Ovary (tissue), 3 donors: ENCODE data around the gene UTS2R.

Experiments used
- CTCF ChIP-seq, 3 donors: fragments of 450-650 bp in 2 of 3; fragments of 200-600 bp in 1 of 3; IDR thresholded peaks; one replicate each; pipeline versions ENCODE4 v1.5.1 to v1.8.0; 2016 to 2022; ENCODE audit warnings: antibody characterized with exemption in 3 of 3, mild to moderate bottlenecking in 1 of 3
- EP300 ChIP-seq: sonication (generic); formaldehyde crosslinking; IDR thresholded peaks from one replicate; pipeline ENCODE4 v1.6.1; 2017; ENCODE audit warnings: antibody characterized with exemption
- POLR2A ChIP-seq: fragments of 450-650 bp; IDR thresholded peaks from one replicate; pipeline ENCODE4 v1.6.1; 2017; ENCODE audit warnings: antibody characterized with exemption, mild to moderate bottlenecking, moderate library complexity
- donor health status: DM: no; HTN: no; CAD: no.

GRCh38 chr17:82350182-82351030 lies 21.2 kb upstream of the UTS2R start:
- TF ChIP-seq CTCF (IDR thresholded peaks at IDR 0.05) (no peak), POLR2A (no peak), EP300 (no peak)
